MCF 10A (cell line): ENCODE results near the gene DIO3. TPM values are rescaled to one million over a fixed set of nuclear protein-coding genes. Genes with fewer than 3 reads are reported as not detected.

ENCODE experiments used
- BruUV-seq: library from RNA; stranded (reverse); fragments of 400-500 nt; replicated peaks from 2 replicates; lab custom pipeline; 2021; lab: Mats Ljungman, UMichigan
- CTCF ChIA-PET: fragments of 300-600 bp; sonication (Branson Sonifier 250); formaldehyde crosslinking; extraction: SDS; loops from one replicate; lab custom pipeline; 2021; ENCODE audit warnings: antibody characterized with exemption, inconsistent platforms; lab: Yijun Ruan, JAX
- POLR2A ChIA-PET: fragments of 300-600, 350-650 bp; sonication (Branson Sonifier 250); formaldehyde crosslinking; extraction: SDS; loops from one replicate; lab custom pipeline; 2020; ENCODE audit warnings: antibody characterized with exemption, inconsistent platforms; lab: Yijun Ruan, JAX
- DNase-seq: peaks from one replicate; pipeline ENCODE4 v3.0.0-alpha.2; 2018; ENCODE audit not compliant: unreplicated experiment
- H3K27ac Mint-ChIP-seq: one replicate; pipeline ENCODE4 v1.8.0; 2022; ENCODE audit warnings: mild to moderate bottlenecking, low read depth, mixed read lengths; ENCODE audit not compliant: unreplicated experiment
- H3K27me3 Mint-ChIP-seq: one replicate; pipeline ENCODE4 v1.8.0; 2022; ENCODE audit warnings: mixed read lengths; ENCODE audit not compliant: insufficient read depth, unreplicated experiment
- H3K36me3 Mint-ChIP-seq: one replicate; pipeline ENCODE4 v1.8.0; 2022; ENCODE audit warnings: mild to moderate bottlenecking, moderate library complexity, mixed read lengths; ENCODE audit not compliant: insufficient read depth, unreplicated experiment
- H3K4me1 Mint-ChIP-seq: one replicate; pipeline ENCODE4 v1.8.0; 2022; ENCODE audit warnings: mixed read lengths; ENCODE audit not compliant: insufficient read depth, unreplicated experiment
- H3K4me3 Mint-ChIP-seq: one replicate; pipeline ENCODE4 v1.8.0; 2022; ENCODE audit warnings: mild to moderate bottlenecking, moderate library complexity, mixed read lengths; ENCODE audit not compliant: unreplicated experiment
- H3K9me3 Mint-ChIP-seq: one replicate; pipeline ENCODE4 v1.8.0; 2022; ENCODE audit warnings: mixed read lengths; ENCODE audit not compliant: unreplicated experiment
- CTCF ChIP-seq: fragments of 200-600 bp; IDR thresholded peaks from one replicate; pipeline ENCODE4 v1.8.0; 2022; ENCODE audit warnings: antibody characterized with exemption, mild to moderate bottlenecking; ENCODE audit not compliant: unreplicated experiment
- intact Hi-C: fragments of 100-400 bp; cut with micrococcal nuclease; formaldehyde crosslinking; loops from 2 replicates; pipeline ENCODE4 v1.14.1; 2022
- total RNA-seq: library from RNA; stranded (reverse); gene quantifications from 2 replicates; pipeline ENCODE4 v1.2.3, GENCODE V29; 2022

Gene DIO3
- total RNA-seq, 1 experiment from 2014 or later, result not detected

- Mint-ChIP-seq H3K4me1 (peaks cover 5% of the 10 kb centered on the region), H3K4me3 (no peak overlapping the region)
- CTCF ChIA-PET, result interaction anchor here (0.6 kb wide), 1 partner anchor 37 kb away, joined by 3 read pairs; no protein-coding TSS in a partner anchor
Measured at GRCh38 chr14:101603096-101603495, 41.8 kb downstream of the DIO3 start.

GRCh38 chr14:101604228-101604934, 43.1 kb downstream of the DIO3 start:
- intact Hi-C loops, result no loop called here
- Mint-ChIP-seq H3K27ac (no peak overlapping the region), H3K27me3 (peaks cover 44% of the 10 kb centered on the region), H3K4me3 (no peak overlapping the region), H3K9me3 (no peaks in the 10 kb centered on the region), H3K4me1 (peaks cover 5% of the 10 kb centered on the region), H3K36me3 (no peaks in the 10 kb centered on the region)
- ChIA-PET POLR2A (no interaction called here), CTCF (no interaction called here)
- BruUV-seq, result no TSS peak
- DNase-seq, result no peak
- TF ChIP-seq CTCF, result no peak

More at GRCh38 chr14:101603096-101603495, 41.8 kb downstream of the DIO3 start:
- Mint-ChIP-seq H3K27me3 (peaks cover 31% of the 10 kb centered on the region), H3K27ac (no peak overlapping the region), H3K9me3 (peaks cover 1% of the 10 kb centered on the region), H3K36me3 (no peaks in the 10 kb centered on the region)
- POLR2A ChIA-PET, result no interaction called here
- intact Hi-C loops, result no loop called here
- DNase-seq, result no peak
- TF ChIP-seq CTCF, result no peak
- BruUV-seq, result no TSS peak

- intact Hi-C loops, result no loop called here
- CTCF ChIA-PET, result no interaction called here
- DNase-seq, result no peak
- Mint-ChIP-seq H3K9me3 (no peaks in the 10 kb centered on the region), H3K27ac (no peak overlapping the region), H3K36me3 (no peaks in the 10 kb centered on the region), H3K27me3 (peaks cover 51% of the 10 kb centered on the region), H3K4me1 (peaks cover 5% of the 10 kb centered on the region), H3K4me3 (no peak overlapping the region)
- TF ChIP-seq CTCF, result no peak
- BruUV-seq, result no TSS peak
- POLR2A ChIA-PET, result no interaction called here
Measured at GRCh38 chr14:101604935-101605780, 43.9 kb downstream of the DIO3 start.

GRCh38 chr14:101605836-101606235, 44.5 kb downstream of the DIO3 start:
- Mint-ChIP-seq H3K4me1 (peaks cover 5% of the 10 kb centered on the region), H3K9me3 (no peaks in the 10 kb centered on the region), H3K27me3 (peaks cover 58% of the 10 kb centered on the region), H3K27ac (no peak overlapping the region), H3K4me3 (no peak overlapping the region), H3K36me3 (no peaks in the 10 kb centered on the region)
- POLR2A ChIA-PET, result no interaction called here
- TF ChIP-seq CTCF, result no peak
- intact Hi-C loops, result no loop called here
- no peak for DNase-seq
- BruUV-seq, result no TSS peak
- CTCF ChIA-PET, result no interaction called here
